ENCODE measurements around the gene ANKRD60. TPM values are rescaled to one million over a fixed set of nuclear protein-coding genes. Genes with fewer than 3 reads are reported as not detected.

Gene ANKRD60
- total RNA-seq, 2 experiments from 2014 or later = not detected

DNA sequence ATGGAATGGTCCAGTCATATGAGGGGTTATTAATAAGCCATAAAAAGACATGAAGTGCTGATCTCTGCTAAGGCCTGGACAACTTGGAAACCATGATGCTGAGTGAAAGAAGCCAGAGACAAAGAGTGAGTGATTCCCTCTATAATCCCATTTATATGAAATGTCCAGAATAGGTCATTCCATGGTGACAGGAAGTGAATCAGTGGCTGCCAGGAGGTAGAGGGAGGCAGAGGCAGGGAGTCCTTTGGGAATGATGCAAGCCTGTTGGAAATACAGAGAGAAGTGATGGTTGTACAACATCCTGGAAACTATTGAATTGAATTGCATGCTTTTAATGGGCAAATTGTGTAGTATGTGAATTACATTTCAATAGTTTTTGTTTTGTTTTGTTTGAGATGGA is 26.4 kb downstream of the ANKRD60 start:
- Histone ChIP-seq H3K4me1 (ENCODE audit: insufficient read depth, low read length, poor library complexity, severe bottlenecking) (no peaks in the 10 kb centered on the region), H3K79me2 (ENCODE audit: insufficient read depth, low read depth, low read length) (no peaks in the 10 kb centered on the region), H3K9me2 (ENCODE audit: insufficient read depth, low read length) (no peaks in the 10 kb centered on the region), H3K27ac (ENCODE audit: low read depth, low read length, poor library complexity, severe bottlenecking) (no peak overlapping the region), H3K9me3 (ENCODE audit: low read length) (no peaks in the 10 kb centered on the region), H4K20me1 (ENCODE audit: insufficient read depth, low read length) (no peaks in the 10 kb centered on the region), H2AFZ (ENCODE audit: low read length) (no peak overlapping the region), H3K4me3 (ENCODE audit: low read depth, low read length, poor library complexity, severe bottlenecking) (no peak overlapping the region), H3K36me3 (ENCODE audit: insufficient read depth, low read length) (no peaks in the 10 kb centered on the region), H3K4me2 (ENCODE audit: low read length) (no peak overlapping the region)
- BruUV-seq (replicated peaks) = no TSS peak
- DNase-seq (ENCODE audit: low spot score) = no peak
- POLR2A ChIA-PET = no interaction called here
- no peak for TF ChIP-seq EZH2phosphoT487 (IDR thresholded peaks at IDR 0.05; ENCODE audit: borderline replicate concordance, low read depth, low read length)
- no peak for TF ChIP-seq CTCF (conservative IDR thresholded peaks at IDR 0.05; ENCODE audit: low read length)
- CTCF ChIA-PET (ENCODE audit: unreplicated experiment) = no interaction called here
- intact Hi-C loops (cut with micrococcal nuclease; ENCODE audit: unreplicated experiment) = no loop called here

GRCh38 chr20:58201616-58202015 is 26.8 kb downstream of the ANKRD60 start:
- TF ChIP-seq EZH2phosphoT487 (IDR thresholded peaks at IDR 0.05; ENCODE audit: borderline replicate concordance, low read depth, low read length) = no peak
- no peak for TF ChIP-seq CTCF (conservative IDR thresholded peaks at IDR 0.05; ENCODE audit: low read length)
- intact Hi-C loops (cut with micrococcal nuclease; ENCODE audit: unreplicated experiment) = no loop called here
- ChIA-PET POLR2A (no interaction called here), CTCF (ENCODE audit: unreplicated experiment) (no interaction called here)
- no TSS peak for BruUV-seq (replicated peaks)
- Histone ChIP-seq H4K20me1 (ENCODE audit: insufficient read depth, low read length) (no peaks in the 10 kb centered on the region), H3K4me2 (ENCODE audit: low read length) (no peak overlapping the region), H3K4me1 (ENCODE audit: insufficient read depth, low read length, poor library complexity, severe bottlenecking) (no peaks in the 10 kb centered on the region), H2AFZ (ENCODE audit: low read length) (no peak overlapping the region), H3K9me3 (ENCODE audit: low read length) (no peaks in the 10 kb centered on the region), H3K4me3 (ENCODE audit: low read depth, low read length, poor library complexity, severe bottlenecking) (no peak overlapping the region), H3K36me3 (ENCODE audit: insufficient read depth, low read length) (no peaks in the 10 kb centered on the region), H3K79me2 (ENCODE audit: insufficient read depth, low read depth, low read length) (no peaks in the 10 kb centered on the region), H3K27ac (ENCODE audit: low read depth, low read length, poor library complexity, severe bottlenecking) (no peak overlapping the region), H3K9me2 (ENCODE audit: insufficient read depth, low read length) (no peaks in the 10 kb centered on the region)
- no peak for DNase-seq (ENCODE audit: low spot score)

DNA sequence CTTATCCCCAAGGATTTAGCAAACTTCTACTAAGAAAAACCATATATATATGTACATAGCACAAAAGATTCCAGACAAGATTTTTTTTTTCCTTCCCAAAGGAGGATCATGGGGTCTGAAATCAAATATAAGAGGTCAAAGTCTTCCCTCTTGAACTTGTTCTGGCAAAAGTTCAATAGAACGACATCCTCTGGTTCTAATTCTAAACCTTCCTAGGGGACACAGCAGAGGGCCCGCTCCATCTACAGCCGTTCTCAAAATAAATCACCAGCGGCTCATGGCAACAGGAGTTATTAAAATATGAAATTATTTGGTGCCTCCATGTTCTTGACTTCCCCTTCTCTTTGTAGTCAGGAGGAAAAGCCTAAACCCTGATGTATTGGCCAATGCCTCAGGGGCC is 29.0 kb downstream of the ANKRD60 start:
- Histone ChIP-seq H3K27ac (ENCODE audit: low read depth, low read length, poor library complexity, severe bottlenecking) (no peak overlapping the region), H3K4me3 (ENCODE audit: low read depth, low read length, poor library complexity, severe bottlenecking) (no peak overlapping the region), H3K9me3 (ENCODE audit: low read length) (no peaks in the 10 kb centered on the region), H3K4me1 (ENCODE audit: insufficient read depth, low read length, poor library complexity, severe bottlenecking) (no peaks in the 10 kb centered on the region), H3K36me3 (ENCODE audit: insufficient read depth, low read length) (no peaks in the 10 kb centered on the region), H4K20me1 (ENCODE audit: insufficient read depth, low read length) (no peaks in the 10 kb centered on the region), H3K9me2 (ENCODE audit: insufficient read depth, low read length) (no peaks in the 10 kb centered on the region), H3K79me2 (ENCODE audit: insufficient read depth, low read depth, low read length) (no peaks in the 10 kb centered on the region), H2AFZ (ENCODE audit: low read length) (no peak overlapping the region), H3K4me2 (ENCODE audit: low read length) (no peak overlapping the region)
- TF ChIP-seq EZH2phosphoT487 (IDR thresholded peaks at IDR 0.05; ENCODE audit: borderline replicate concordance, low read depth, low read length) = no peak
- CTCF ChIA-PET (ENCODE audit: unreplicated experiment) = no interaction called here
- BruUV-seq (replicated peaks) = no TSS peak
- no peak for DNase-seq (ENCODE audit: low spot score)
- intact Hi-C loops (cut with micrococcal nuclease; ENCODE audit: unreplicated experiment) = no loop called here
- POLR2A ChIA-PET = no interaction called here
